NCI-H146 treated with DMSO at 0.1 percent for 48 hours (cell line): ENCODE results near the gene ZCCHC4.

Experiments
- DNase-seq: peaks from one replicate; lab custom pipeline; 2025; ENCODE audit not compliant: unreplicated experiment; lab: John Stamatoyannopoulos, UW

ZCCHC4 gene

DNA sequence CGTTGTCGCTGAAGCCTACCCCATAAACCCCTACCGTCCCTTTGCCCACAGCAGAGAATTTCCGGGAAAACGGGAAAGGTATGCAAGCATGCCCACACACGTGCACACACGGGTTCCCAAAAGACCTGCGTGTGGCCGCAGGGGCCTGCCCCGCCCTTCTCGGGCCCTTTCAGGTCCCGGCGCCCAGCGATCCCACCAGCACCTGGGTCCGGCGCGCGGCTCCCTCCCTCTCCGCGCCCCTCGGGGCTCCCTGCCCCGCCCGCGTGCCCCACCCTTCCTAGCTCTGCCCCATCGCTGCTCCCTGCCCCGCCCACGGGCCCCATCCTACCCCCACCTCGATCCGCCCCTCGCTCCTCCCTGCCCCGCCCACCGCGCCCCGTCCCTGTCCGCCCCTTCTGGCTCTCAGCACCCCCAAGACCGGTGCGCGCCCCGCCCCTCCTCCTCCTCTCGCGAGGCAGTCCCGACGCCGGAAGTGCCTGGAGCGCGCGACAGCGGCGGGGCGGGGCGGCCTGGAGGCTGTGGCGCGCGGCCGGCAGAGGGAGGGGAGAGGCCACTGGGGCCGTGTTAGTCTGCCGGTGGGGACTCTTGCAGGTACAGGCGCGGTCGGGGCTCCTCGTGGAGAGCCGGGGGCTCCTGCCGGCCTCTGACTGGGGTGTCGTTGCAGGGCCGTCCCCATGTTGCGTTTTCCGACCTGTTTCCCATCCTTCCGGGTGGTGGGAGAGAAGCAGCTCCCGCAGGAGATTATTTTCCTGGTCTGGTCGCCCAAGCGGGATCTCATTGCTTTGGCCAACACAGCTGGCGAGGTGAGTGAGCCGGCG is 64.4 kb downstream of the ZCCHC4 start, which contains the start of gene ANAPC4:
ANAPC4 (plus strand) TSS at position 510 of the 818 bp plus-strand sequence; CDS start at position 675, 165 bp downstream.
- peak; percentile 85 for DNase-seq

DNA sequence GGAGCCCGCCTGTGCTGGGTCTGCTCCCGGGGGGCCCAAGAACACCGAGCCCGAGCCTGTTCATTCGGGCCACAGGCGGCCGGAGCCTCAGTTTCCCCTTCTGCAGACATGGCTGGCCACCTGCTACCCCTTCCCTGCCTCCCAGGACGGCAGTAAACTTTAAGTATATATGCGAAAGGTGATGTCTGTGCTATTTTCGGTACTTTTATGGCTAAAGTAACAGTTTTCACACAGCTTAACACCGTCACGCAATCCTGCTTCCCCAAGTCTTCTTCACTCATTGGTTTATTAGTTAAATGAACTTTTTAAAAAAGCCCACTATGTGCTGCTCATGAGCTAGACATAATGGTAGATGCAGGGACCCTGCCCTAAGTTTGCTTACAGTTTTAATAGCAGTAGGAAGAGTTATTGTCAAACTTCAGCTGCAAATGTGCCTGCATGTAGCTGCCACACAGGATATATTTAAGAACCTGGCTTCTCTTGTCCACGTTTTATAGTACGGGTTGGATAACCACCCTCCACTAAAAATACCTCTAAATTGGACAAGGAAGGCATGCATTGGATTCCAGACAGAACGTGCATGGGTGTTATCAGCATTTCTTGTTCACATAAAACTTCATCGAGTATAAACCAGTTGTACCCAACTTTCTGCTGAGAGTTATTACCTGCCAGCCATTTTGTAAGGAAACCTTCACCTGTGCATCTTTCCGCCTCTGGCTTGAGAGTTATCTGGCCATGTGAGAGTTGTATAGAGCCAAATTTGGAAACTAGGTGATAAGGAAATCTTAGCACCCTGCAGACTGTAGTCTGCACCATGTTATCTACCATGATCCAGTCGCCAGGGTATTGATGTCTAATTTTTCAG is 65.2 kb downstream of the ZCCHC4 start:
- no peak for DNase-seq

DNA sequence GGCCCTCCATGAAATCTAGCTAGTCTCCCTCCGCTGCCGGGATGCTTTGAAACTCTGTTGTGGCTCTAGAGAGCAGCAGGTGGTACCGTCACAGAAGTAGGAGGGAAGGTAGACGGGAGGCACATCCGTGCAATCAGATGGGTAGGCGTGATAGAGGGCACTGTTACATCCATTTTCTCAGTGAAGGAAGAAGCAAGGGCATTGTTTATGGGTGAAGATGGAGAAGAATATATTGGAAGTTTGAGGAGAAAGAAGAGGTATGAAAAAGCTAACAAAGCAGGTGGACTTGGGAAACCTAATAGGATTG is 65.8 kb downstream of the ZCCHC4 start:
- no peak for DNase-seq

DNA sequence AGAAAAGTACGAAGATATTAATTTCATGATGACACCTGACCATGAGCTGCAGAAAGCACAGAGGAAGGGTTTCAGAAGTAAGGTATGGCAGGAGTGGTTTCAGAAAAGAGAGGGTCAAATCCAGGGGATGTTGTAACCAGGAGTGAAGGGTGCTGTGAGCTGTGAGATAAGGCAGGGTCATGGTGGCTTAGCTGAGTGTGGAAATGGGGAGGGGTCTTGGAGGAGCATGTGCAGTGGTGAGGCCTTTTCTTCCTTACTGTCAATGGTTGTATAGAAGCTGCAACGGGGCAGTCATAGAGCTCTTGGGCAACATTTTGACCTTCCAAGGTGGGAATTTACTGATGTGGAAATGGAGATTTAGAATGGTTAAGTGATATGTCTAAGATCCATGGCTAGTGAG is 67.0 kb downstream of the ZCCHC4 start:
- DNase-seq, result no peak

DNA sequence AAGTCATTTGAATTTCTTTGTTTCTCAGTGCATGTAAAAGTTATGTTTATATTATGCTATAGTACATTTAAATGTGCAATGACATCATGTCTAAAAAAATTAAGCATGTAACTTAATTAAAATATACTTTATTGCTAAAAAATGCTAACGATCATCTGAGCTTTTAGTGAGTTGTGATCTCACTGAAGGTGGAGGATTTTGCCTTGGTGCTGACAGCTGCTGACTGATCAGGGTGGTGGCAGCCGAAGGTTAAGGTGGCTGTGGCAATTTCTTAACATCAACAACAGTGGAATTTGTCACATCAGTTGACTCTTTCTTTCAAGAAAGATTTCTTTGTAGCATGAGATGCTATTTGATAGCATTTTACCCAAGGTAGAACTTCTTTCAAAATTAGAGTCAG is 71.1 kb downstream of the ZCCHC4 start:
- DNase-seq, result no peak

DNA sequence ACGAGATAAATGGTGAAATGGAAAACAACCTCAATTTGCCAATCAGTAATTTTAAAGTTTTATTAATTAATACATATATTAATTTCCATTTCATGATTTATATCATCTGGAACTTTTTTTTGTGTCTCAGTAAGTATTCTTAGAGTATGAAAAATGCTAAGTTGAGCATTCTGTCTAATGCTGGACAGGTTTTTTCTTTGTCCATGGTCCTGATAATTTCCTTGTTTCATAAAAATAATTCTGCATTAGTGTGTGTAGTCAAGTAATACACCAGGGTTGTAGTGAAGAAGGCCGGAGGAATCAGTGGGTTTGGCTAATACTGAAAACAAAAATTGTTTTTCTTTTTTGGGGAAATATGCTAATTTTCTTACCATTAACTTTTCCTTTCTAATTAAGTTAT is 74.4 kb downstream of the ZCCHC4 start:
- DNase-seq, result no peak

DNA sequence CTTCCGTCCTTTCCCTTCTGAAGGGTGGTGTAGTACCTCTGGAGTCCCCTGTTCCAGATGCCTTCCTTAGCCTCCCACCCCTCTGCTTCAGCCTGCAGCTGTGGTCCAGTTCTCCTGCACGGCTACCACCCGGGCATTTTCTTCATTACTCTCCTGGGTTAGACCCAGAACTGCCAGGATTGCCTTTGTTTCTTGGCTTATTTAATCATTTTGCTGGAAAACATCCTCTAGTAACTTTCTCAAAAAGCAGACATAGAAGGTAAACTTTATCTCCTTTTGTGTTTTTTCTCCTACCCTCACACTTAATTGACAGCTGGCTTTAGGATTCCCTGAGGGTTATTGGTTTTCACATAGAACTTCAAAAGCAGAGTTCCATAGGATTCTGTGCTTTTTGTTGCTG is 84.7 kb downstream of the ZCCHC4 start:
- no peak for DNase-seq

DNA sequence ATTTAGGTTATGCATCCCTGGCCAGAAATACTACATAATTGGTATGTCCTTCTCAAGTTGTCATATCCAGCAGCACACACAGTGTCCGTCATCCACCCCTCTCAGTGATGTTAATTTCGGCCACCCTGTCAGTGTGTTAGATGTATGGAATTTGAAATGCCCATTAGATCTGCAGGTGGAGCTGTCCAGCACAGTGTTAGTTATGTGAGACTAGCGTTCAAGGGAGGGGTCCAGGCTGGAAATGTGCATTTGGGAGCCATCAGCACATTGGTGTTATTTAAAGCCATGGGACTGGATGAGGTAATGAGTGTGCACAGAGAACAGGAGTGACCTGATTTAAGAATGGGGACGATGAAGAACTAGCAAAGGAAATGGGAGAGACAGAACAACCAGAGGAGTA is 86.9 kb downstream of the ZCCHC4 start:
- no peak for DNase-seq

DNA sequence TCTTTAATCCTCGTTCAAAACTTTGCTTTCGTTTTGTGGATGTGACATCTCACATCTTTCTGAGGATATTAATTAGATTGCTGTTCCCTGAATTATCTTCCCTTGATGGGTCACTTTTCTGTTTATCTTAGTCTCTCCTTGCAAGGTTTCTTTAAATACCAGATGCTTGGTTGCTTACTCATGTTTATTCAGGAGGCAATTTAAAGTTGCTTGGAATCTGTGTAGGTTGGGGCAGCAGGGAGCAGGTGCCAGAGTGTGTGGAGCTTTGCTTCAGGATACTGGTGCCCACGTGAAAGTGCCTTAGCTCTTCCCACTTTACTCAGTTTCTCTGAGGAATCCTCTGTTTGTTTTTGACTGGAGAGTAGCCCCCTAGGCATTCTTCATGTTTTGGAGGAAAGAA is 88.5 kb downstream of the ZCCHC4 start:
- no peak for DNase-seq

DNA sequence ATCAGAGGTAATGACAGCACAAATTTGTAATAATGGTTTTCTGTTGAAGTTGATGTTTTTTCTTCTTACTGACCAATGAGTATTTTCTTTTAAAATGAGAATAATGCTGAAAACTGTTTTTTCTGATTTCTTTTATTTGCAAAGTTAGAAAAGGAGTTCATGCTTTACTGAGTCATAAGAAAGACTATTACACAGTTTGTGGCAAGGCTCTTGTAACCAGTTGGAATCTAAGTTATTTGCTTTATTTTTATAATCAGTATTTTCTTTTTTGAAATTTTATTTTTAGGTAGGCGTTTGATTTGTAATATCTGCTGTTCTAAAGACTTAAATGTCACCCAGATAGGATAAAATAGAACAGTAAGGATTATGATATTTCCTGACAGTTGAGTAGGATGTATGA is 89.9 kb downstream of the ZCCHC4 start:
- DNase-seq, result no peak

DNA sequence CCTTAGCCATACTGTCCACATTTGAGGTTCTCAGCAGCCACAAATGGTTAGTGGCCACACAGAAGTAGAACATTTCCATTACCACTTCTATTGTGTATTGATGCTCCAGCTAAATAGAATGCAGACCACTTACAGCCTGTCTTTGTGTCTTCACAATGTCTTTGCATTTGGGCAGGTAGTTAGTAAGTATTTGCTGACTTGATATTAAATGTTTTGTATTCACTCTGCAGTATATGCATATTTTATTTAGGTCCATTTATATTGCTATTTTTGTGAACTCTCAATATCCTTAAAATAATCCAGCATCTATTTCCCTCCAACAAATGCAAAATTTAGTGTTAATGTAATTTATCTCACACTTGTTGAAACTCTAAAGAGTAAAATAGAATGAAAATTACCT is 91.1 kb downstream of the ZCCHC4 start:
- no peak for DNase-seq

DNA sequence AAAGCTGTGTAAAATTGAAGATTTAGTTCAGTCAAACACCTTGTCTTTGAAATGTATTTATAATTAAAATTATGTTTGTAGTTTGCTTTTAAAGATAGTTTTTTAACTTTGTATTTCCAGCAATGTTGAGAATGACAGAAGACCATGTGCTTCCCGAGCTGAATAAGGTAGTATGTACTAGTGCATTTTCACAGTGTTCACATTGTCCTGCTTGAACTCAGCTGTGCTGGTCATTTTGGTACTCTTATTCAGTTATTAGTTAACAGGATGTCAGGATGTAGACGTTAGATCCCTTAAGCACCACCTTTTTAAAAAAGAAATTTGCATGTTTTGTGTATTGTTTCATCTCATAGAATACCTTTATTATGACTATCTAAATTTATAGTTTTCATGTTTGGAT is 92.9 kb downstream of the ZCCHC4 start:
- DNase-seq, result no peak

DNA sequence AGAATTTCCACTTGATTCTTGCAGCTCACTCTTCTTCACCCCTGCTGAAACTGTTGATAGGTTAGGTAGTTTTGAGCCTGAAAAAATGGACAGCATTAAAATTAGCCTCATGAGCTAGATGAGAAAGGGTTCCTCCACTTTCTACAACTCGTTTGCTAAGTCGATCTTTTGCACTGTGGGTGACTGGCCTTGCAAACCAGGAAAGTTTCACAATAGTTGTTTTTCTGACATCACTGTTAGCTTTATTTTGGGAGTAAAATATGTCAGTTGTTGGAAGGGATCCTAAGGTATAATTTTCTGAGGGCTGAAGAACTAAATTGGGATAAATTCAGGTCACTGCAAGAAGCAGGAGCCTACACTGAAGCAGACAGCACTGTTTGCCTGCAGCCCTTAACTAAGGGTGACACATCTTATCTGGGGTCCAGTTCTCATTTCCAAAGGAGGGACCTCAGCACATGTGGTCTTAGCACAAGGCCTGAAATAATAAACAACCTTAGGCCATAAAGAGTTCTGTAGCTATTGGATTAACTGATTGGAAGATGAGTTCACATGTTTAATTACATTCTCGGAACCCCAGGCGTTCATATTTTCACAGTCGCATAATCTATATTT is 93.6 kb downstream of the ZCCHC4 start:
- no peak for DNase-seq

DNA sequence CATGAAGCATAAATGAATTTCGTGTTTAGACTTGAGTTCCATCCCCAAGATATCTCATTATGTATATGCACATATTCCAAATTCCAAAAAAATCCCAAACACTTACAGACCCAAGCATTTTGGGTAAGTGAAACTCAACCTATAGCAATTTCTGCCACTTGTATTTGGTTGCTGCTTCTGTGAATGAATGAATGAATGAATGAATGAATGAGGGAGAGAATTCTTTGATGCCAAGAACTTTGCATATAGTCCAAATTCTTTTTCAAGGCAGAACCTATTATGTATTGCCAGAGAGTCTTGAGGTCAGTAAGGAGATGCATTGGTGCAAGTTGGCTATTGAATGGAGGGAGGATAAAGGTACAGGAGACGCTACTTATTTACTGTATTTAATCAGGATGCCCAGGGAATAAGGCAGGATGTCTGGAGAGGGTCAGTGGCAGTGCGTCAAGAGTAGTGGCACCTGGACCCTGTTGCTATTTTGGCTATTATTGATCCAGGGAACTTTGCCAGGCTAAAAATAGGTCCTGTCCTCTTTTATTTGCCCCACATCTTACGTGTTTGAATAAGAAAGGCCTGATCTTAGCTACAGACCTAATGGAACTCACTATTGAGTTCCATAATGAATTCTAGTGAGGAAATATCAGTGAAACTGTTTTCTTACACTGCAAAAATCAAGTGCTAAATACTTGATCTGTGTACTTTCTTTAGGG is 98.4 kb downstream of the ZCCHC4 start:
- no peak for DNase-seq

DNA sequence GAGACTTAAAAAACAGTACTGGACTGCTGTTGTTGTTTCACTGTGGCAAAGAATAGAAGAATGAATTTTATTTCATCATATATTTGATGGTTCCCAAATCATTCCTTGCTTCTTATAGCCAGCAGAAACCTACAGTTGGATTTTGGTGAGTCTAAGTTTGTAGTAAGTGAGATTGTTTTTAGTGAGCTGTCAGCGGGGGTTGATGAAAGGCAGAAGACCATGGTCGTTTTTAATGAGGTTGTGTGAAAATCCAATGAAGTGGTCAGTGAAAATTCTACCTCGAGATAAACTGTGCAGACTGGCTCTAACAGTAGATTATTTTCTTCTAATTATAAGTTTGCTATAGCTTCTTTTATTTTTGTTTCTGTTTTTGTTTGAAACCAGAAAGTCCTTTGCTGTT is 100.7 kb downstream of the ZCCHC4 start:
- no peak for DNase-seq

DNA sequence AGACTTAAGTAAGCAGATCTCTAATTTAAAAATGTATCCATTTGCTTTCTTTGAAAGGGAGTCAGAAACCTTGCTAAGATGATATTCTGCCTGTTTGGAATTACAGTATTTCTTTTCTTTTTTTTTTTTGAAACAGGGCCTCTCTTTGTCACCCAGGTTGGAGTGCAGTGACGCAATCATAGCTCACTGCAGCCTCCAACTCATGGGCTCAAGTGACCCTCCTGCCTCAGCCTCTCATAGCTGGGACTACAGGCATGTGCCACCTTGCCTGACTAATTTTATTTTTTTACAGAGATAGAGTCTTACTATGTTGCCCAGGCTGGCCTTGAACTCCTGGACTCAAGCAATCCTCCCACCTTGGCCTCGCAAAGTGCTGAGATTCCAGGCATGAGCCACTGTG is 104.4 kb downstream of the ZCCHC4 start:
- DNase-seq, result no peak
